Measurements from ENCODE around the gene CELSR2.

Gene CELSR2

DNA sequence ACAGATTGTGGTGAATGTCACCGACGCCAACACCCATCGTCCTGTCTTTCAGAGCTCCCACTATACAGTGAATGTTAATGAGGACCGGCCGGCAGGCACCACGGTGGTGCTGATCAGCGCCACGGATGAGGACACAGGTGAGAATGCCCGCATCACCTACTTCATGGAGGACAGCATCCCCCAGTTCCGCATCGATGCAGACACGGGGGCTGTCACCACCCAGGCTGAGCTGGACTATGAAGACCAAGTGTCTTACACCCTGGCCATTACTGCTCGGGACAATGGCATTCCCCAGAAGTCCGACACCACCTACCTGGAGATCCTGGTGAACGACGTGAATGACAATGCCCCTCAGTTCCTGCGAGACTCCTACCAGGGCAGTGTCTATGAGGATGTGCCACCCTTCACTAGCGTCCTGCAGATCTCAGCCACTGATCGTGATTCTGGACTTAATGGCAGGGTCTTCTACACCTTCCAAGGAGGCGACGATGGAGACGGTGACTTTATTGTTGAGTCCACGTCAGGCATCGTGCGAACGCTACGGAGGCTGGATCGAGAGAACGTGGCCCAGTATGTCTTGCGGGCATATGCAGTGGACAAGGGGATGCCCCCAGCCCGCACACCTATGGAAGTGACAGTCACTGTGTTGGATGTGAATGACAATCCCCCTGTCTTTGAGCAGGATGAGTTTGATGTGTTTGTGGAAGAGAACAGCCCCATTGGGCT, 3.0 kb downstream of the CELSR2 start:
- H3K4me3 ChIP-seq (ENCODE audit: low read length) = no peak overlapping the region
- TF ChIP-seq CTCF (conservative IDR thresholded peaks at IDR 0.05; ENCODE audit: low read length) = no peak
- no peak for DNase-seq (ENCODE audit: low read depth)

- DNase-seq (ENCODE audit: low read depth) = no peak
- H3K4me3 ChIP-seq (ENCODE audit: low read length) = no peak overlapping the region
- TF ChIP-seq CTCF (conservative IDR thresholded peaks at IDR 0.05; ENCODE audit: low read length) = no peak
These were observed 3.8 kb downstream of the CELSR2 start for GRCh38 chr1:109252893-109253802.

DNA sequence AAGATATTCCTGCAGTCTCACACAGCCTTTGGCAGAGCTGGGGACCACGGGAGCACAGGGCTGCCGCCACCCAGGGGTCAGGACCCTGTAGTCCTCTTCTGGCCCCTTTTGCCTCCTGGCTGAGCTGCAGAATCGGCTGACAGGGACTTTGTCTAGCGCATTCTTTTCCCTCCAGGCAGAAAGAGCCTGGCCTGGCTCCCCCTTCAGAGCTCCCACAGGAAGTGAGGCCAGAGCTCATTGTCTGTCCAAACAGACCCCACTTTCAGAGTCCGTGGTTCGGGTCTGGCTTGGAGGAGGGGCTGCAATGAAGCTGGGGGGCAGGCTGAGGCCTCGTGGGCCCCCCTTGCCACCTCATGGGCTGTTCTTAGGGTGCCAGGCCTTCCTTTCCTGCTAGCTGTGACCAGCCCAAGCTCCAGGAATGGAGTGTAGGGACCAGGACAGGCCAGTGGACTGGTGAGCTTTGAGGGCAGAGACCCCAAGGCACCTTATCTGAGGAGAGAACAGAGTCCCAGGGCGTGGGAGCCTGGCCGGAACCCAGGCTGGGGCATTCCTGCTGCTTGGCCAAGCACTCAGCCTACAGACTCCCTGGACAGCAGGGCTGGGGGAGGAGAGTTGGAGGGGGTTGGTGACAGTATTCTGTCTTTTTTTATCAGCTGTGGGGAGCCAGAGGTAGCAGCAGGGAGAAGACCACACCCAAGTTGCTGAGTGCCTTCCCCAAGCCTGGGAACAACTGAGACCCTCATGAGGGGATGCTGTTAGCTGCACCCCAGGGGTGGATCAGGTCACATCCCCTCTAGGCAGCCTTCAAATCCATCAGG, 4.7 kb downstream of the CELSR2 start:
- no peak for DNase-seq (ENCODE audit: low read depth)
- H3K4me3 ChIP-seq (ENCODE audit: low read length) = no peak overlapping the region
- no peak for TF ChIP-seq CTCF (conservative IDR thresholded peaks at IDR 0.05; ENCODE audit: low read length)

DNA sequence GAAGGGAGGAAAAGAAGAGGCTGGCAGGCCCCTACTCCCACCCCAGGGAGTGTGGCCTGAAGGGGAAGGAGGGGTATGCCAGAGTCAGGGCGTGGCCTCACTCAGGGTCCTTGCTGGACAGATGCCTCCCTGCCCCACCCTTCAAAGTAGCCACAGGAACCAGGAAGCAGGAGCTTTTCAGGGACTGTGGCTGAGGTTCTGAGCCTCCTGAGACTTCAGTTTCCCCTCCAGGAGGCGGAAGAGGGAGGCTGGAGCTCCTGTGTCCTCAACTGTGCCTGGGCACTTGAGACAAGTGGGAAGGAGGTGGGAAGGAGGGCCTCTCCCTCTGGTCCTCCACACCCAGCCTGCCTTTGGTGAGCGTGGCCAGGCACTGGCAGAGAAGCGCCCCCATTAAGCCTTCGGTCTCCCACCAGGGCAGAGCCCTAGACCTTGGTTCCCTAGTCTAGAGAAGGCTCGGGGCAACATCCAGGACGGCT, 5.3 kb downstream of the CELSR2 start:
- no peak for DNase-seq (ENCODE audit: low read depth)
- TF ChIP-seq CTCF (conservative IDR thresholded peaks at IDR 0.05; ENCODE audit: low read length) = no peak
- no peak overlapping the region for H3K4me3 ChIP-seq (ENCODE audit: low read length)

- no peak for DNase-seq (ENCODE audit: low read depth)
- no peak overlapping the region for H3K4me3 ChIP-seq (ENCODE audit: low read length)
- no peak; the same call in 1 of the 2 replicates for TF ChIP-seq CTCF (conservative IDR thresholded peaks at IDR 0.05; ENCODE audit: low read length)
These were observed 5.8 kb downstream of the CELSR2 start for GRCh38 chr1:109255097-109255651.

GRCh38 chr1:109255678-109256077, 6.3 kb downstream of the CELSR2 start:
- TF ChIP-seq CTCF (conservative IDR thresholded peaks at IDR 0.05; ENCODE audit: low read length) = no peak
- no peak for DNase-seq (ENCODE audit: low read depth)
- H3K4me3 ChIP-seq (ENCODE audit: low read length) = no peak overlapping the region

Measured in AG10803 (cell line).